GM18858 (cell line): ENCODE measurements around the gene EDDM3A.
"Not testable (repeated sequence)": the region's sequence is repeated elsewhere in the genome, so short reads cannot be mapped to it uniquely, and the experiment has no call there.

Experiments
- ATAC-seq: cut with Tn5 transposase; IDR thresholded peaks from one replicate; pipeline ENCODE4 v1.9.1; 2021; ENCODE audit not compliant: unreplicated experiment

The EDDM3A gene

DNA sequence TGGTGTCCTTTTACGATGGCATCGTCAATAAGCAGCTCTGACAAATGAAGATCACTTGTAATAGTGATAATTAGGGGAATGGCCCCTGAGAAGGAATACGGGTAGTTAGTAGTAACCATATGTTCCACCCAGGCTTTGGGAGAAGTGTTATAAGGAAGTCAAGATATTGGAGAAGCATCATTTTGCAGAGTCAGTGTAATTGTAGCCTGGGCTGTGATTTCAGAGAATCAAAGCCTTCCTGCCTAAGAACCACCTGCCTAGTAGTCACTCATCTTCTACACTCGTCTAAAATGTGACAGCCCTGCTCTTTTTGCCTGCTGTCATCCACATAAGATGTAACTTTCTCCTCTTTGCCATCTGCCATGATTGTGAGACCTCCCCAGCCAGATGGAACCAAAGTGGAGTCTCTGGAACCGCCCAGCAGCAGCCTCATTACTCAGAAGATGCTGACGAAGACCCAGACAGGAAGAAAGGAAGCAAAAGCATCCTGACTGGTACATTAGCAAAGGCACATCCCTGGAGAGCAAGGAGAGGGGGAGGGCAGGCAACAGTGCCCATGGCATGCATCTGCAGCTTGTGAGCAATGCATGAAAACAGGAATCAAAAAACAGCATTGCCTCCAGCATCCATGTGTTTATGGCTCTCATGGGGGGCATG, 12.6 kb upstream of the EDDM3A start:
- no peak for ATAC-seq

DNA sequence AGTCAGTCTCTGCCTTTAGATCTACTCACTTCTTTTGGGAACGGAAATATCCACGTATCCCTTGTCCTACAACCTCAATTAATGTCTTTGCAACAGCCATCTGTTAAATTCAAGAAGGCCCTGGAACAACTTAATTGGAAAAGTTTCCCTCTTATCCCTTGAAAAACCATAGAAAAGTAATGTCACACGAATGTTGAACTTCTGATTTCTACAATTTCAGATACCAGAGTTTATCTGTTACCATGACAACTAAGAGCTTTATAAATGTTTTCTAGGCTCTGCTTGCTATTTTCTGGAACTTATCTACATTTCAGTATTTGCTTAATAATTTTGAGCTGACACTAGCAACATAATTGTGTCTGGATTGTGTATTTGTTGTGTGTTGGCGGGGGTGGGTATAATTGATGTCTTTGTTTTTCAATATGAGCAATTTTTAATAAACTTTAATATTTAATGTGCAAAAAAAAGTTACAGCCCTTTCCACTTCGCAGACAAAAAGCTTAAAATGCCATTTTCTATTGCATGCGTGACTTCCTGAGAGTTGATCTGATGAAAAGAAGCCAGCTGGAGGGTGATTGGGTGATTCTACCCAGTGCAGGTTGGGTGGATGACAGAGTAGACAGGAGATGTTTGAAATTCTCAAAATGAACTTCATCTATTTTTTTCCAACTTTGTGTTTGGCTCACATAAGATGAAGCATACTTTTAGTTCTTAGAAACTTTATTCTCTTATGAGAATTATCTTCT, 11.8 kb upstream of the EDDM3A start:
- ATAC-seq, result no peak

DNA sequence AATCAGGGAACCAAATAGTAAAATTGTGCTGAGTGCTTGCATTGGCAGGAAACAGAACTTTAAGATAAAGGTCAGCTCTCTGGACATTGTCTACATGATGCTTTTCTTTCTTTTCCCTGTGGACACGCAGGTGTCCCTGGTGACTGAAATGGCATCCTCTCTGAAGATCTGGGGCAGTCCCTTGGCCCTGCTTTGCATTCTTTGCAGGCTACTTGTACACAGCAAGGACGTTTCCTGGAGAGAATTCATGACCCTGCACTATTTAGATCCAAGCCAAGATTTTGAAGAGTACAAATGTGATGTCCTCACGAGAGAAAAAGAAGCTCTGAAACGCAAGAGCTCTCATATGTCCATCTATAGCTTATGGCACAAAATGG, 11.3 kb upstream of the EDDM3A start:
- ATAC-seq, result no peak

DNA sequence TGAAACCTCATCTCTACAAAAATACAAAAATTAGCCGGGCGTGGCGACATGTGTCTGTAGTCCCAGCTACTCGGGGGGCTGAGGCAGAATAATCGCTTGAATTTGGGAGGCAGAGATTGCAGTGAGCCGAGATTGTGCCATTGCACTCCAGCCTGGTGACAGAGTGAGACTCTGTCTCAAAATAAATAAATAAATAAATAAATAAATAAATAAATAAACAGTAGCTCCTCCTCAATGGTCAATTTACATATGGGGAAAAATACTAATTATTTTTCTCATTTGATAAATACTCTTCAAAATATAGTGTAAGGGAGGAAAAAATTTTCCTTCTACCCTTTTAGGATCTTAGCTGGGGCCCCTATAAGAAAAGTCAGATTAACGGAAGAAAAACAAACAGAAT, 7.4 kb upstream of the EDDM3A start:
- ATAC-seq, result not testable (repeated sequence)

DNA sequence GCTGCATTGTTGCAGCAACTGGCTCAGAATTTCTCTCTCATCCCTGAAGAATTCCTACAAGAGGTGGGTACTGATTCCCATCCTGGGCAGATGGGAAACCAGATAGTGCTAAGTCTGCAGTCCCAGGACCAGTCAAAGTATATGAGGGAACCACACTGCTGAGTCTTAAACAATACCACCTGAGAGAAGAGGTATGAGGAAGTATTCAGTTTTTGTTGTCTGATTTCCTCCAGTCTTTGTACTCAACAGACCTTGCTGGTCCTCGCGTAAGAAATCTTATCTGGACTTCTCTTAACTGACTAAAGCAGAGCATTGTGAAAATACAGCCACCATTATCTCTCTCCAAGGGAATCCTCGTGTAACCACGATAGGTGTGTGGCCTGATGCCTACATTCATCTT, 3.6 kb upstream of the EDDM3A start:
- no peak for ATAC-seq

DNA sequence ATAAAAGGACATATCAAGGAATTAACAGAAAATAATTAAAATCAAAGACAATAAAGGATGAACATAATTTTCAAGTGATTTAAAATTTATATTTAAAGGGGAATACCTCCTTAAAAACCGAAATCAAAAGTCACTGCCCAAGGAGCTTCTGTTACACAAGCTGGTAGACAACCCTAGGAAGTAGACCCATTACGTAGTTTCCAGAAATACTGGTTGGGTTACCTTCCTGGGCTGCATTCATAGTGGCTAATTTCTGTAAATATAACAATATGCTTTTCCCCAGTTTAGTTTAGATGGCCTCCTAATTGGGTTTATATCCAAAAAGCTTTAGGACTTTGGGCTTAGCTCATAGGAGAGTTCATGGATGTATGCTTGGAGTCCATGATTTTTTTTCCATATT, 2.1 kb upstream of the EDDM3A start:
- no peak for ATAC-seq

DNA sequence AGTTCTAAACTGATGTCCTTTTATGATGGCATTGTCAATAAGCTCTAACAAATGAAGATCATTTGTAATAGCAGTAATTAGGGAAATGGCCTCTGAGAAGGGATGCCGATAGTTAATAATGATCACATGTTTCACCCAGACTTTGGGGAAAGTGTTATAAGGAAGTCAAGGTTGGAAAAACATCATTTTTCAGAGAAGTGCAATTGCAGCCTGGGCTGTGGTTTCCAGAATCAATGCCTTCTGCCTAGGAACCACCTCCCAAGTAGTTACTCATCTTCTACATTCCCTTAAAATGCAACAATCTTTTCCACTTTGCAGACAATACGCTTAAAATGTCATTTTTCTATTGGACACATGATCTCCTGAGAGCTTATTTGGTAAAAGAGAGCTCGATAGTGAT, 879 bp downstream of the EDDM3A start:
- no peak for ATAC-seq

DNA sequence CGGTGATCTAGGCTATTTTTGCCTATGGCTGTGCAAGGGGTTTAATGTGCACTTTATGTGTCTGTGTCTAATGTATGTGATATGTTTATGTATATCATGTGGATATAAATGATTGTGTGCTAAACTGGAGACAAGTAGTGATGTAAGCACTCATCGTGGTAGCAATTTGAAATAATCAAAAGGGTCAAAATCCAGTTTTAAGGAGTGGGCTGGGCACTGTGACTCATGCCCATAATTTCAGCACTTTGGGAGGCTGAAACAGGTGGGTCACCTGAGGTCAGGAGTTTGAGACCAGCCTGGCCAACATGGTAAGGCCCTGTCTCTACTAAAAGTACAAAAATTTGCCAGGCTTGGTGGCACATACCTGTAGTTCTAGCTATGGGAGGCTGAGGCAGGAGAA, 2.8 kb downstream of the EDDM3A start:
- no peak for ATAC-seq

DNA sequence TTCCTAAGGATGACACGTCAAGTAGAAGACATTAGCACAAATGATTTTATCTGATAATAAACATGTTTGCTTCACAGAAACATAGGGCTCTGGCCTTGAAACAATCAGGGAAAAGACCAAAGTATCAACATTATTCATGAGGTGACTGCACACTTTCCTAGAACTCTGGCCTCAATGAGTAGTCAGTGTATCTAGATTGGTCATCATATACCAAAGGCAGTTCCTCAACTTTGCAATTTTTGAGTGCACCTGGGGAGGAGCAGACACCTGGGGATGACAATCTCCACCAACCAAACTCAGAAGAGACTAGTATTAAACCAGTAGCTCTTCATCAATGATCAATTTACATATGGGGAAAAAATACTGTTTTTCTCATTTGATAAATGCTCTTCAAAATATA, 4.5 kb downstream of the EDDM3A start:
- no peak for ATAC-seq

DNA sequence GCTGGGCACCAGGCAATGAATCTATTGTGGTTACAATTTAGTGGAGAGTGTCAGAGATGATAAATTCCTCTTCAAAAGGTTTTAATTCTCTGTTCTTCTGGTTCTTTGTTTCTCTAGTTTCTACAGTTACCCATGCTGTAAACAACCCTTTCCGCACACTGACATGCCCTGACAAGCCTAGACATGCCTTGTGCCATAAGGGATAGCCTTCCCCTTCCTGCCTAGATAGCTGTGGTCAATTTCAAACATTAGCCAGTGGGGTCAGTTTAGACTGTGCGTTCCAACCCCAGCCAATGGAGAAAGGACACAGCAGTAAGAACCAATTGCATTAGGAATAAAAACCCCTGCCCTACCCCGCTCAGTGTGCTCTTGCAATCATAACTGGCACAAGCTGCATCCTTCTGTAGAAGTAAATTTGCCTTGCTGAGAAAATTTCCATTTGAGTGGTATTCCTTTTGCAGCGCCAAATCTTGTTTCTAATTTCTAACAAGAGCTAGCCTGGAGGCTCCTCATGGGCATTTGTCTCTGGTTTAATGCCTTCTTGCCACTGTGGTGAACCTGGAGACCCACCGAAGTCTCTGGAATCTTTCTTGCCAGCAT, 6.4 kb downstream of the EDDM3A start:
- no peak for ATAC-seq

DNA sequence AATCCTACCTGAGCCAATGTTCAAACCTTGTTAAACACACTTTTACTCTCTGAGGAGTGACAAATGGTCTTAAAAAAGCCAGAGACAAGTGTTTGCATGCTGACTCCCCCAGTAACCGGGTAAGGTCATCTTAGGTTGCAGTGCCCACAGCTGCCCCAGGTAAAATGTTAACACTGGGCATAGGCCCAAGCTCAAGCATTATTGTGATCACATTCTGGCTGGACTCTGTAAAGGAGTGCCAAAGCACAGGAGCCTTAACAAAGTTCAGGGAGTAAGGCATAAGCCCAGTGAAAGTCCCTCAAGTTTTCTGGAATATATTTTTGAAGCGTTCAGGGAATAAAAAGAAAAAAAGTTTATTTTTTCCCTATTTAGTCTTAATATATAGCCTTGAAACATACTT, 8.6 kb downstream of the EDDM3A start:
- no peak for ATAC-seq

DNA sequence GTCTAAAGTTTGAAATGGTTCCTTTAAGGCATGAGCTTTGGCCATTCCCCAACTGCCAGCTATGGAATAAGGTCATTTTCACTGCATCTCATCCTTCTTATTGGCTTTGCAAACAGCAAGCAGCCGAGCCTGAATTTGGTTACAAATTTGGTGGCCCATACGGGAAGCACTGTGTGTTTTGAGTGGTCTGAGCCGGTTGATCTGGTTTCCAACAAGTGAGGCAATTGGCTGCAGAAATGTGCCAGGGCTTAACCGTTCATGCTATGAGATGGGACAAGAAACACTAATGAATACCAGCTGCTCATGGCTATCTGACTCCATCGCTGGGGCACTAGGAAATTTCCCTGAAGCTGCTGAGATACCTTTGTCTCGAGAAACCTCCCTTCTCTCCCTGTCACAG, 9.3 kb downstream of the EDDM3A start:
- ATAC-seq, result no peak

DNA sequence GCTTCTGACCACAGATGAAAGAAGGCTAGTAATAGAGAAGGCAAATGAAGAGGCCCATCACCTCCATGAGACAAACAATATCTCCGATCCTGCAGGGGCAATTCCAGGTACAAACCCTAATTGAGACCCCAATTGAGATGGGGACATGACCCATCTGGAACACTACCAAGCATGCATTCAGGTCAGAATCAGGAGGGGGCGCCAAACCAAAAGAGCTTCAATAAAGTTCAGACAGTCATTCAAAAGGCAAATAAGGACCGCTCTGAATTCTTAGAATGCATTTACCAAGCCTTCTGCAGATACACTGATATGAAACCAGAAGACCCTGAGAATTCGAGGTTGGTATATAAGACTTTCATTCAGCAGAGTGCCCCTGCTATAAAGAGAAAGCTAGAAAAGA, 12.3 kb downstream of the EDDM3A start:
- no peak for ATAC-seq

DNA sequence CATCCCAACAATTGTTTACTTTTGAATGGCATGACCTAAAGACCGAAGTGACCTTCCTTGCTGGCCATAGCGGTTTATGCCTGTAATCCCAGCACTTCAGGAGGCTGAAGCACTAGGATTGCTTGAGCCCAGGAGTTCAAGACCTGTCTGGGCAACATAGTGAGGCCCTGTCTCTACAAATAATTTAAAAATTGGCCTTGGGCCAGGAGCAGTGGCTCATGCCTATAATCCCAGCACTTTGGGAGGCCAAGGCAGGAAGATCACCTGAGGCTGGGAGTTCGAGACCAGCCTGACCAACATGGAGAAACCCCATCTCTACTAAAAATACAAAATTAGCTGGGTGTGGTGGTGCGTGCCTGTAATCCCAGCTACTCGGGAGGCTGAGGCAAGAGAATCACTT, 13.8 kb downstream of the EDDM3A start:
- ATAC-seq, result not testable (repeated sequence)

DNA sequence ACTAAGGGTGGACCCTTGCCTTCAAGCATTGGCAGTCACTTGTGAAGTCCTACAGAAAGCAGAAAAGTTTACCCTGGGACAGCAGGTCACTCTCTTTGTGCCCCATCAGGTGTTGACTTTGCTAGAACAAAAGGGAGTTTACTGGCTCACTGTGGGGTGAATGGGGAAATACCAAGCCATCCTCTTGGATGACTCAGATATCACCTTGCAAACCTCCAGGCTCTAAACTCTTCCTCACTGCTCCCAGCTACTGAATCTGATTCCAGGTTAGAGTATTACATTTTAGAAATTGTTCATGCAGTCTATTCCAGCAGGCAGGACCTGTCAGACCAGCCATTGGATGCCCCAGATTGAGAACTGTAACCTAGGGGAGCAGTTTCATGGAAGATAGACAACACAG, 15.3 kb downstream of the EDDM3A start:
- ATAC-seq, result no peak

DNA sequence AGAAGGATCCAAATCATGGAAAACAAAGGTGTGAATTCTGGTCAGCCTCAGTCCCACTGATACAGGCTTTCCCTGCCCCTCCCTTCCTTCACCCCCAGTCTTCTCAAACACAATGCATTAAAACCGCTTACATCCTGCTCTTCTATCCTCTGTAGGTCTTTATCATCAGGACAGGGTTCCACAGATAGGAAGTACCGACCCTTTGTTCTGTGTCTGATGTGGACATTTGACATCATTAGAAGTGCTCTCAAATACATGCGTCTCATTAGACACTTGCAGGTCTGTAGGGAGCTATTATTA, 22.9 kb downstream of the EDDM3A start:
- ATAC-seq, result no peak

DNA sequence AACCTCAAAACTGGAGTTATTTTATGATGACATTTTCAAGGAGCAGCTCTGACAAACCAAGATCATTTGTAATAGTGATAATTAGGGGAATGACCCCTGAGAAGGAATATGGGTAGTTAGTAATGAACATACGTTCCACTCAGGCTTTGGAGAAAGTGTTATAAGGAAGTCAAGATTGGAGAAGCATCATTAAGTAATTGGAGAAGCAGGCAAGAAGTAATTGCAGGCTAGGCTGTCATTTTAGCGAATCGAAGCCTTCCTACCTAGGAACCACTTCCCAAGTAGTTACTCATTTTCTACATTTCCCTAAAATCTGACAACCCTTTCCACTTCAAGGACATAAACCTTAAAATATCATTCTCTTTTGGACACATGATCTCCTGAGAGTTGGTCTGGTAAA, 23.7 kb downstream of the EDDM3A start:
- no peak for ATAC-seq

DNA sequence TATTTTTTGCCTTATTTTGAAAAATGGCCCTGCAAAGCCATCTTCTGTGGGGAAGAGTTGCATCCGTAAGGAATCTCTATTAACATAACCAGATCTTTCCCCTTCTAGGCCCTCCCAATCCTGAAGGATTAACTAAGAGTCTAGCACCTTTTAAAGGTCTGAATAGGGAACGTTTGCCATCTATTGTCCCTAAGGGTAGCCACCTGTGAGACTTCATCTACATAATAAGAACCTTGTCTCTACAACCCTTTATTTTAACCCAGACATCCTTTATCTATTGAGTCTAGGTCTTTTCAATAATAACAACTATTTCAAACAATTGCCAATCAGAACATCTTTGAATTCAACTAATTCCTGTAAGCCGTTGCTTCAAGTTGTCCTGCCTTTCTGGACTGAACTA, 27.0 kb downstream of the EDDM3A start:
- no peak for ATAC-seq

DNA sequence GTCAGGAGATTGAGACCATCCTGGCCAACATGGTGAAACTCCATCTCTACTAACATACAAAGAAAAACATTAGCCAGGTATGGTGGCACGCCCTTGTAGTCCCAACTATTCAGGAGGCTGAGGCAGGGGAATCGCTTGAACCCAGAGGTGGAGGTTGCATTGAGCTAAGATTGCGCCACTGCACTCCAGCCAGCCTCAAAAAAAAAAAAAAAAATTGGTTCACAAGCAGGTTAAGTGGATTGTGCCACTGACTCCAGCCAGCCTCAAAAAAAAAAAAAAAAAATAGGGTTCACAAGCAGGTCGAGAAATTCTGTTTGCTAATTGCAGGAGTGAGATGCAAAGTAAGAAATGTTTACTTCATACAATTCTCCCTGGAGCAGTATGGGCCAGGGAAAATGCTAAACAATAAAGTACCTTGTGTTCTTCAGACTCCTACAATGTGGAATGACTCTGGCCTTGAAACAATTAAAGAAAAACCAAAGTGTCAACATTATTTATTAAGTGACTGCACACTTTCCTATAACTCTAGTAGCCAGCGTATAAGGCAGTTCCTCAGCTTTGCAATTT, 28.7 kb downstream of the EDDM3A start:
- ATAC-seq, result no peak

DNA sequence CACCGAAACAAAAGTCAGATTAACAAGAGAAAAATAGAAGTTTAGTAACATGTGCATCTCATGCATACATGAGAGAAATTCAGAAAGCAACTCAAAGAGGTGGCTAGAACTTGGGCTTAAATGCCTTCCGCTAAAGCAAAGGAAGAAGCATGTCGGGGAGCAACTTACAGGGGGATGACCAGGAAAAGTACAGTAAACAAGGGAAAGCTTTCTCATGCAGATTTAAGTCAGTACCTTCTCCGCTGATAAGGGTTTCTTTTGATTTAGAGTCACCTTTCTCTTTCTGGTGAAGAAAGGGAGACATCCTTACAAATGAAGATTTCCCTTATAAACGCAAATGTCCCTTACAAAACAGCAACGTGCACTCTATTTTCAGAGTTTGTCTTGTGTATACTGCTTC, 29.4 kb downstream of the EDDM3A start:
- no peak for ATAC-seq

DNA sequence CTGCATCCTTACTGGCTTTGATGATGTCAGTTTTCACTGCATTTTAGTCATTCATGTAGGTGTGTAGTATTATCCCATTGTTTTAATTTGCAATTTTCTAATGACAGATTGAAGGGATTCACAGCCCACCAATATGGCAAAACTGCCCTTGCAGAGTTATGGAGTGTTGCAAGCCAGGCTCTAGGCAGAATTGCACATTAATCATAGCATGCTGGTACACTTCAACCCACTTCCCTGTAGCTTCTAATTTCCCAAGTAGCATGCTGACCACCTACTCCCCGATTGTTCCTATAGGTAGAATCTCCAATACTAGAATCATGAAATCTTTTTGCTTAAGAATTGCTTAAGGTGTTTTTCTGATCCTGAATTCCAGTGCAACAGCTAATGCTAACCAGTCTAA, 30.2 kb downstream of the EDDM3A start:
- no peak for ATAC-seq

DNA sequence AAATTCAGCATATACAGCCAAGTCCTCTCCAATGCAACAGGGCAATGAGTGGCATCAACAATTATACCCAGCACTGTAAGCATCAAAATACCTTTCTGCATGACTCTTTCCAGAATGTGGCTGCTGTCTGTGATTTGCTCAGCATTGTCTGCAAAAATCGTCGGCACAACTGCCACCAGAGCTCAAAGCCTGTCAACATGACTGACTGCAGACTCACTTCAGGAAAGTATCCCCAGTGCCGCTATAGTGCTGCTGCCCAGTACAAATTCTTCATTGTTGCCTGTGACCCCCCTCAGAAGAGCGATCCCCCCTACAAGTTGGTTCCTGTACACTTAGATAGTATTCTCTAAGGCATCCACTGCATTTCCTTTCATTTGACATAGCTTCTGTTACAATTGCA, 36.1 kb downstream of the EDDM3A start:
- no peak for ATAC-seq
